Lower leg skin (tissue), 3 donors: ENCODE measurements around the gene PROC.

ENCODE experiments used
- CTCF ChIP-seq, 3 donors: fragments of 450-650 bp; IDR thresholded peaks; one replicate each; pipeline ENCODE4 v1.5.1; 2016; ENCODE audit warnings: antibody characterized with exemption in 3 of 3, mild to moderate bottlenecking in 3 of 3, moderate library complexity in 2 of 3
- POLR2A ChIP-seq, 2 donors: fragments of 450-650 bp; IDR thresholded peaks; one replicate each; pipeline ENCODE4 v1.6.1; 2016 to 2017; ENCODE audit warnings: antibody characterized with exemption in 2 of 2, mild to moderate bottlenecking in 1 of 2, moderate library complexity in 1 of 2

- no peak for TF ChIP-seq CTCF (IDR thresholded peaks at IDR 0.05)
- TF ChIP-seq POLR2A (IDR thresholded peaks at IDR 0.05) = no peak
Measured at GRCh38 chr2:127425540-127426490, 7.6 kb downstream of the PROC start.
